Pancreas (tissue), 10 donors: ENCODE results near the gene CYB5R3. TPM values are rescaled to one million over a fixed set of nuclear protein-coding genes. Genes with fewer than 3 reads are reported as not detected.

Experiments used
- ATAC-seq, 4 donors: fragments of 200-7000 bp; cut with Tn5 transposase; one replicate each; pipeline versions ENCODE4 v1.8.0 to v1.9.1; 2020; ENCODE audit warnings: mild to moderate bottlenecking in 4 of 4, moderate library complexity in 4 of 4
- DNase-seq, 6 donors: peaks; one replicate each; pipeline ENCODE4 v3.0.0-alpha.2; 2020
- FAIRE-seq: peaks from 2 replicates; lab custom pipeline; 2012; peaks lifted over from hg19 to GRCh38; lab: Jason Lieb, UNC
- H3K27ac ChIP-seq, 4 donors: fragments of 200-600 bp; sonication (generic); 1 replicate in 3 of 4; 2 replicates in 1 of 4; pipeline versions ENCODE4 v1.5.0 to v1.8.0; 2020
- H3K27me3 ChIP-seq, 4 donors: fragments of 200-600 bp; one replicate each; pipeline ENCODE4 v1.8.0; 2021
- H3K36me3 ChIP-seq, 3 donors: fragments of 200-600 bp; sonication (generic) in 1 of 3; one replicate each; pipeline versions ENCODE4 v1.5.0 to v1.8.0; 2020 to 2021
- H3K4me1 ChIP-seq, 3 donors: fragments of 200-600 bp; one replicate each; pipeline ENCODE4 v1.8.0; 2021
- H3K4me3 ChIP-seq, 4 donors: fragments of 200-600 bp; sonication (generic) in 2 of 4; one replicate each; pipeline versions ENCODE4 v1.5.0 to v1.8.0; 2020 to 2021
- H3K9me3 ChIP-seq, 4 donors: fragments of 200-600 bp; one replicate each; pipeline ENCODE4 v1.8.0; 2021
- CTCF ChIP-seq, 4 donors: fragments of 200-600 bp; sonication (generic) in 3 of 4; IDR thresholded peaks; one replicate each; pipeline versions ENCODE4 v1.5.0 to v1.8.0; 2021; ENCODE audit warnings: antibody characterized with exemption in 4 of 4
- WGBS, 2 donors: extraction: QIAGEN DNeasy Blood & Tissue Kit; methylation state at CpG; one replicate each; pipeline ENCODE4 v1.1.7; 2013; 5-methylcytosine and 5-hydroxymethylcytosine counted together
- intact Hi-C, 3 donors: fragments of 100-400 bp; cut with DNase I; formaldehyde crosslinking; loops; one replicate each; pipeline versions ENCODE4 v1.11.1 to v1.14.2; 2022
- polyA plus RNA-seq, 2 donors: library from polyadenylated mRNA; stranded (reverse); fragments of 200-250 nt; gene quantifications; one replicate each; pipeline ENCODE4 v1.2.3, GENCODE V29; 2013
- total RNA-seq, 6 donors: library from RNA; stranded (reverse); fragmentation: NEBNext Ultra II Directional in 4 of 6; extraction: Animal tissue kit (Norgen Biotek cat#: 25700) in 4 of 6; gene quantifications; one replicate each; pipeline versions ENCODE4 v1.2.1 to v1.2.4, GENCODE V29; 2021 to 2023
- donor health status: healthy with polysubstance abuse.
- donor health status: DM: no; HTN: no; CAD: no; lungs with moderate emphysema.
- donor health status: DM: no; HTN: no; CAD: no.
- donor health status: control.
- donor health status: control.
- donor health status: Bipolar disorder and iron deficiency.
- donor health status: DM: yes; HTN: yes; CAD: no.
- donor health status: DM: no; HTN: no; CAD: no.
- donor health status: DM: no; HTN: no; CAD: no.
- donor health status: DM: yes; HTN: yes; CAD: no.

CYB5R3 gene
- total and polyA plus RNA-seq, 8 donors = 32.6 to 105 (median 50.4) TPM

GRCh38 chr22:42664976-42665831 lies 16.0 kb upstream of the CYB5R3 start:
- FAIRE-seq (no peak), ATAC-seq (no peak), DNase-seq (no peak)
- intact Hi-C loops = loop anchor here in 1 of 3 donors (10.0 kb wide), 1 partner anchor 120 kb away; no protein-coding TSS in a partner anchor
- H3K4me1 ChIP-seq = no peaks in the 10 kb centered on the region
- WGBS, 2 donors = 71 to 80% methylated on average over 11 of the region's 11 CpGs
- H3K9me3 ChIP-seq = no peaks in the 10 kb centered on the region
- no peaks in the 10 kb centered on the region for H3K27me3 ChIP-seq
- TF ChIP-seq CTCF (IDR thresholded peaks at IDR 0.05) = no peak
- H3K4me3 ChIP-seq = no peak overlapping the region
- H3K27ac ChIP-seq = no peak overlapping the region
- H3K36me3 ChIP-seq = no peaks in the 10 kb centered on the region

GRCh38 chr22:42661985-42662831 lies 13.0 kb upstream of the CYB5R3 start:
- peak; percentile 88 to 97 (median 96) for ATAC-seq
- Histone ChIP-seq H3K27ac (no peak overlapping the region), H3K9me3 (no peaks in the 10 kb centered on the region), H3K4me1 (no peaks in the 10 kb centered on the region), H3K36me3 (no peaks in the 10 kb centered on the region), H3K4me3 (peak overlapping the region; percentile 23 to 48 (median 38)), H3K27me3 (no peaks in the 10 kb centered on the region)
- peak; percentile 67 to 97 (median 84) for DNase-seq
- FAIRE-seq = no peak
- 3 to 7% methylated on average over 40 to 68 of the region's 68 CpGs for WGBS, 2 donors
- TF ChIP-seq CTCF (IDR thresholded peaks at IDR 0.05) = peak; percentile 69 to 84 (median 76)
- intact Hi-C loops = loop anchor here in 1 of 3 donors (10.0 kb wide), 1 partner anchor 123 kb away; no protein-coding TSS in a partner anchor

GRCh38 chr22:42656578-42656977 lies 7.4 kb upstream of the CYB5R3 start:
- no peak for TF ChIP-seq CTCF (IDR thresholded peaks at IDR 0.05)

GRCh38 chr22:42655693-42656092 lies 6.5 kb upstream of the CYB5R3 start:
- H3K9me3 ChIP-seq = no peaks in the 10 kb centered on the region
- no peak for FAIRE-seq
- intact Hi-C loops = no loop called here

More at GRCh38 chr22:42656578-42656977, 7.4 kb upstream of the CYB5R3 start:
- intact Hi-C loops = no loop called here
- Histone ChIP-seq H3K27me3 (no peaks in the 10 kb centered on the region), H3K4me3 (no peak overlapping the region), H3K9me3 (no peaks in the 10 kb centered on the region), H3K27ac (no peak overlapping the region), H3K36me3 (no peaks in the 10 kb centered on the region), H3K4me1 (no peaks in the 10 kb centered on the region)
- no peak for DNase-seq
- FAIRE-seq = no peak
- WGBS, 2 donors = 88 to 93% methylated on average over 8 of the region's 8 CpGs
- ATAC-seq = no peak

More at GRCh38 chr22:42655693-42656092, 6.5 kb upstream of the CYB5R3 start:
- Histone ChIP-seq H3K27me3 (no peaks in the 10 kb centered on the region), H3K4me3 (no peak overlapping the region), H3K4me1 (no peaks in the 10 kb centered on the region), H3K36me3 (no peaks in the 10 kb centered on the region), H3K27ac (no peak overlapping the region)
- DNase-seq = no peak
- peak in 1 of 4 donors; percentile 68 for ATAC-seq
- TF ChIP-seq CTCF (IDR thresholded peaks at IDR 0.05) = no peak
- WGBS, 2 donors = 58 to 69% methylated on average over 9 of the region's 9 CpGs
